Lower lobe of right lung (tissue), 1 donor: ENCODE measurements around the gene PATE2. TPM values are rescaled to one million over a fixed set of nuclear protein-coding genes. Genes with fewer than 3 reads are reported as not detected.

Experiments
- total RNA-seq: library from RNA; stranded (reverse); fragmentation: NEBNext Ultra II Directional; extraction: Animal tissue kit (Norgen Biotek cat#: 25700); gene quantifications from one replicate; pipeline ENCODE4 v1.2.1, GENCODE V29; 2021
- donor health status: DM: no; HTN: yes; CAD: no; lungs with severe emphysema.

The PATE2 gene
- total RNA-seq, 1 donor from 2014 or later, result not detected

Other genes with a start within 250 kb of the PATE2 start
- 56.8 TPM for gene EI24, start 209.4 kb downstream of the PATE2 start, total RNA-seq
- gene STT3A, start 186.0 kb downstream of the PATE2 start, total RNA-seq, result 101 TPM
- gene CHEK1, start 153.7 kb downstream of the PATE2 start, total RNA-seq, result 3.5 TPM
- gene ACRV1, start 98.0 kb downstream of the PATE2 start, total RNA-seq, result not detected
- gene PATE1, start 32.5 kb downstream of the PATE2 start, total RNA-seq, result not detected
- not detected for gene PATE3, start 9.3 kb upstream of the PATE2 start, total RNA-seq
- not detected for gene PATE4, start 54.5 kb upstream of the PATE2 start, total RNA-seq
- gene HYLS1, start 108.8 kb upstream of the PATE2 start, total RNA-seq, result 4.5 TPM
- gene PUS3, start 124.4 kb upstream of the PATE2 start, total RNA-seq, result 10.0 TPM
- not detected for gene DDX25, start 125.7 kb upstream of the PATE2 start, total RNA-seq
- gene VSIG10L2, start 167.2 kb upstream of the PATE2 start, total RNA-seq, result not detected